Ovary (tissue), 9 donors: Measurements from ENCODE around the gene SFI1. TPM values are rescaled to one million over a fixed set of nuclear protein-coding genes. Genes with fewer than 3 reads are reported as not detected.

Experiments
- DNase-seq, 5 donors: peaks; one replicate each; pipeline ENCODE4 v3.0.0-alpha.2; 2019 to 2020
- H3K27ac ChIP-seq, 2 donors: fragments of 200-600 bp; one replicate each; pipeline versions ENCODE4 v1.5.1 to v1.8.0; 2019 to 2022
- H3K27me3 ChIP-seq: fragments of 200-600 bp; one replicate; pipeline ENCODE4 v1.8.0; 2022
- H3K36me3 ChIP-seq: fragments of 200-600 bp; sonication (generic); one replicate; pipeline ENCODE4 v1.5.1; 2019
- H3K4me1 ChIP-seq: one replicate; pipeline ENCODE4 v1.8.1; 2013; ENCODE audit warnings: mild to moderate bottlenecking, moderate library complexity; ENCODE audit not compliant: insufficient read depth
- H3K4me3 ChIP-seq: fragments of 200-600 bp; sonication (generic); one replicate; pipeline ENCODE4 v1.5.1; 2017
- H3K9me3 ChIP-seq, 2 donors: fragments of 200-600 bp in 1 of 2; sonication (generic) in 1 of 2; one replicate each; pipeline versions ENCODE4 v1.5.1 to v1.8.1; 2013 to 2019; ENCODE audit warnings: mild to moderate bottlenecking in 1 of 2, moderate library complexity in 1 of 2
- CTCF ChIP-seq, 3 donors: fragments of 450-650 bp in 2 of 3; fragments of 200-600 bp in 1 of 3; IDR thresholded peaks; one replicate each; pipeline versions ENCODE4 v1.5.1 to v1.8.0; 2016 to 2022; ENCODE audit warnings: antibody characterized with exemption in 3 of 3, mild to moderate bottlenecking in 1 of 3
- EP300 ChIP-seq: sonication (generic); formaldehyde crosslinking; IDR thresholded peaks from one replicate; pipeline ENCODE4 v1.6.1; 2017; ENCODE audit warnings: antibody characterized with exemption
- POLR2A ChIP-seq: fragments of 450-650 bp; IDR thresholded peaks from one replicate; pipeline ENCODE4 v1.6.1; 2017; ENCODE audit warnings: antibody characterized with exemption, mild to moderate bottlenecking, moderate library complexity
- WGBS, 3 donors: extraction: QIAGEN DNeasy Blood & Tissue Kit in 1 of 3; methylation state at CpG; one replicate each; pipeline versions ENCODE4 v1.1.5 to v1.1.7; 2013 to 2017; 5-methylcytosine and 5-hydroxymethylcytosine counted together
- intact Hi-C, 4 donors: fragments of 100-400 bp; cut with DNase I; formaldehyde crosslinking; loops; one replicate each; pipeline versions ENCODE4 v1.11.0 to v1.15.1; 2022 to 2023
- polyA plus RNA-seq, 2 donors: library from polyadenylated mRNA; stranded (reverse); fragments of 200-250 nt in 1 of 2; fragments of 350-450 nt in 1 of 2; fragmentation: Illumina TruSeq in 1 of 2; extraction: RNeasy Lipid Tissue Mini Kit (QIAGEN cat#74804) in 1 of 2; gene quantifications; one replicate each; pipeline ENCODE4 v1.2.3, GENCODE V29; 2013 to 2014
- total RNA-seq, 7 donors: library from RNA; depleted of rRNA in 2 of 7; stranded (reverse); fragments of >200 nt in 2 of 7; fragmentation: NEBNext Ultra II Directional in 3 of 7; extraction: Animal tissue kit (Norgen Biotek cat#: 25700) in 3 of 7; gene quantifications; one replicate each; pipeline versions ENCODE4 v1.1.0 to v1.2.4, GENCODE V29; 2016 to 2023
- donor health status: DM: no; HTN: no; CAD: no; lungs with moderate emphysema.
- donor health status: DM: no; HTN: no; CAD: no.
- donor health status: Bipolar disorder and iron deficiency.
- donor health status: DM: yes; HTN: yes; CAD: no.
- donor health status: DM: no; HTN: no; CAD: no.
- donor health status: DM: yes; HTN: yes; CAD: no.

SFI1 gene
- total and polyA plus RNA-seq, 9 donors, result 10.8 to 33.9 (median 25.2) TPM

GRCh38 chr22:31465307-31465706 lies 31.0 kb upstream of the SFI1 start:
- 93 to 94% (median 94%) methylated on average over 2 of the region's 2 CpGs for WGBS, 3 donors
- H3K4me3 ChIP-seq, result no peak overlapping the region
- no peak overlapping the region for H3K27ac ChIP-seq
- no peaks in the 10 kb centered on the region for H3K9me3 ChIP-seq
- H3K36me3 ChIP-seq, result no peaks in the 10 kb centered on the region
- H3K4me1 ChIP-seq, result no peaks in the 10 kb centered on the region
- intact Hi-C loops, result no loop called here
- TF ChIP-seq CTCF (IDR thresholded peaks at IDR 0.05) (no peak), EP300 (no peak), POLR2A (no peak)
- DNase-seq, result no peak
- H3K27me3 ChIP-seq, result no peaks in the 10 kb centered on the region

- Histone ChIP-seq H3K4me3 (no peak overlapping the region), H3K36me3 (no peaks in the 10 kb centered on the region), H3K27me3 (no peaks in the 10 kb centered on the region), H3K4me1 (no peaks in the 10 kb centered on the region), H3K27ac (no peak overlapping the region), H3K9me3 (no peaks in the 10 kb centered on the region)
- no peak for TF ChIP-seq CTCF (IDR thresholded peaks at IDR 0.05)
- no peak for TF ChIP-seq POLR2A
- TF ChIP-seq EP300, result no peak
- DNase-seq, result no peak
- intact Hi-C loops, result loop anchor here in 1 of 4 donors (10.0 kb wide), 1 partner anchor 50 kb away; no protein-coding TSS in a partner anchor
- 93 to 98% (median 96%) methylated on average over 2 of the region's 2 CpGs for WGBS, 3 donors
Observed at GRCh38 chr22:31474743-31475142, 21.6 kb upstream of the SFI1 start.

GRCh38 chr22:31475800-31476199 lies 20.5 kb upstream of the SFI1 start:
- no peak for TF ChIP-seq EP300
- TF ChIP-seq POLR2A, result no peak
- no peak for TF ChIP-seq CTCF (IDR thresholded peaks at IDR 0.05)
- Histone ChIP-seq H3K9me3 (no peaks in the 10 kb centered on the region), H3K27ac (no peak overlapping the region), H3K4me3 (no peak overlapping the region), H3K4me1 (no peaks in the 10 kb centered on the region), H3K27me3 (no peaks in the 10 kb centered on the region), H3K36me3 (no peaks in the 10 kb centered on the region)
- intact Hi-C loops, result loop anchor here in 1 of 4 donors (10.0 kb wide), 1 partner anchor 51 kb away; no protein-coding TSS in a partner anchor
- 14 to 51% (median 32%) methylated on average over 3 of the region's 3 CpGs for WGBS, 3 donors
- DNase-seq, result no peak

GRCh38 chr22:31477329-31477728 lies 19.0 kb upstream of the SFI1 start:
- WGBS, 3 donors, result 90 to 95% (median 92%) methylated on average over 4 of the region's 4 CpGs
- intact Hi-C loops, result loop anchor here in 1 of 4 donors (10.0 kb wide), 1 partner anchor 53 kb away; no protein-coding TSS in a partner anchor
- Histone ChIP-seq H3K9me3 (no peaks in the 10 kb centered on the region), H3K27me3 (no peaks in the 10 kb centered on the region), H3K4me1 (no peaks in the 10 kb centered on the region), H3K4me3 (no peak overlapping the region), H3K36me3 (no peaks in the 10 kb centered on the region), H3K27ac (no peak overlapping the region)
- TF ChIP-seq CTCF (IDR thresholded peaks at IDR 0.05) (no peak), POLR2A (no peak), EP300 (no peak)
- DNase-seq, result no peak
